Skin of body (tissue), 2 donors: ENCODE results near the gene EGFL7. TPM values are rescaled to one million over a fixed set of nuclear protein-coding genes. Genes with fewer than 3 reads are reported as not detected.

Experiments
- DNase-seq: peaks from one replicate; lab custom pipeline; 2025; lab: John Stamatoyannopoulos, UW
- total RNA-seq: library from RNA; depleted of rRNA; stranded (reverse); fragments of >200 nt; gene quantifications from one replicate; pipeline ENCODE4 v1.2.3, GENCODE V29; 2014

Gene EGFL7
- total RNA-seq, 1 donor from 2014 or later, result 29.0 TPM

- DNase-seq, result no peak
Measured at GRCh38 chr9:136644343-136644592, 18.4 kb upstream of the EGFL7 start.

DNA sequence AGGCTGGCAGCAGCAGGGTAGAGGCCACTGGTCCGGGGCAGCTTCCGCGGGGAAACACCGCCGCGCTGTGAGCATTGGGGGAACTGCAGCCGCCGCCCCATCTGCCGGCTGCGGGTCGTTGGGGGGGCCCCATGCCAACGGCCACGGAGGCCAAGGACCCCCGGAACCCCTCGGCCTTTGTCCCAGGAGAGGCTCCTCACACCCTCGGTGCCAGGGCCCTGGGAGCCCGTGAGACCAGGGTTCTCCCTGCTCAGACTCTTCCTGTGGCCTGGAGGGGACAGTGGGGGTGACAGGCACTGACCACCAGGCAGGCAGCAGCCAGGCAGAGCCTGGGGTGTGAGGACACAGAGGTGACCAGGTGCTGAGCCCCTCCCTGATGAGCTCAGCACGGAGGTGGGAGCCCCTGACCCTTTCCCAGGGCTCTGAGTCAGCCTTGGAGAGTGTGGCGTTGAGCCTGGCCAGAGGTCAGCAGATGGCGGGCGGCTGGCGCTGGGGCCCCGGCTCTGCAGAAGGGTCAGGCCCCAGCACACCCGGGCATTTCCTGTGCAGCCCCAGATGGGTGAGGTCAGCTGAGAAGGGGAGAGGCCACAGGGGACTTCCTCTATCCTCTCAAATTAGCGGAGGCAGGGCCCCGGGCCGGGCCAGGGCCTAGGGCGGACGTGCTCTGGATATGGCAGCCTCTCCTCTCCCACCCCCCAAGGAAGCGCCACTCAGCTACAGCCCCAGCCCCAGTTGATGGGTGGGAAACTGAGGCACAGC is 17.9 kb upstream of the EGFL7 start:
- DNase-seq, result no peak

GRCh38 chr9:136645352-136645902 is 17.3 kb upstream of the EGFL7 start:
- no peak for DNase-seq

- peak; percentile 58 for DNase-seq
Measured at GRCh38 chr9:136645903-136646754, 16.6 kb upstream of the EGFL7 start.

- DNase-seq, result no peak
Measured at GRCh38 chr9:136646827-136647711, 15.6 kb upstream of the EGFL7 start.

DNA sequence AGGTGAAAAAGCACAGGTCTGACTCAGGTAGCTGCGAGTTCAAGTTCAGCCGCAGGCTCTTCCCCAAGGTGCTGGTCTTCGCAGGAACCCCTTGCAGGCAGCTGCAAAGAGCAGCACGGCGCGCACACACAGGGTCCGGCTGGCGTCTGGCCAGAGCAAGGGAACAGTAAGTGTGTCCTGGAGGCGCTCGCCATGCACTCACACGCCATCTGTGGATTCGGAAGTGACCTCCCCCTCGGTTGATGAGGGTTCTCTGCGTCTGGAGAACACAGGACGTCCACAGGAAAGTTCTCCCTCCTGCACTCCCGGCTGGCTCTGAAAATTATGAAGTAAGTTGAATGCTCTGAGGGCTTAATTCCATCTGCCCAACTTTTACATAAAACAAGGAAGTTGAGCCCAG is 14.0 kb upstream of the EGFL7 start:
- DNase-seq, result no peak

DNA sequence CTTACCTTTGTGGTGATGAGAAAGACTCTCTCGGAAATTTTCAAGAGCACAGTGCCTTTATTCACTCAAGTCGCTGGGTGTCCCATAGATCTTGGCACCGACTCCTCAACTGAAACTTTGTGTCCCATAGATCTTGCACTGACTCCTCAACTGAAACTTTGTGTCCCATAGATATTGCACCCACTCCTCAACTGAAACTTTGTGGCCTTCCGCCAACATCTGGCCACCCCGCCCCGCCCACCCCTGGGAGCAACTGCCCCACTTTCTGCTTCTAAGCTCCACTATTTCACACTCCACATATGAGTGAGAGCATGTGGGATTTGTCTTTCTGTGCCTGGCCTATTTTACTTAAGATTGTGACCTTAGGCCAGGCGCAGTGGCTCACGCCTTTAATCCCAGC is 12.7 kb upstream of the EGFL7 start:
- DNase-seq, result no peak

DNA sequence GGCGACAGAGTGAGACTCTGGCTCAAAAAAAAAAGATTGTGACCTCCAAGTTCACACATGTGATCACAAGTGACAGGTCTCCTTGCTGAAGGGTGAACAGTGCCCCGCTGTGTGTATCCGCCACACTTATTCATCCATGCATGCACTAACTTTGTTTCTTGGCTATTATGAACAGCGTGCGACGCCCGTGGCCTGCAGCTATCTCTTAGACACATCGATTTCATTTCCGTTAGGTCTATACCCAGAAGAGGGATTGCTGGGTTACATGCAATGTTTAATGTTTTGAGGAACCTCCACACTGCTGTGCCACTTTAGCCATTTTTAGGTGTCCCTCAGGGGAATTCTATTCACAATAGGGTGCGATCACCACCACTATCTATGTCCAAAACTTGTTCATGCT is 12.1 kb upstream of the EGFL7 start:
- no peak for DNase-seq

DNA sequence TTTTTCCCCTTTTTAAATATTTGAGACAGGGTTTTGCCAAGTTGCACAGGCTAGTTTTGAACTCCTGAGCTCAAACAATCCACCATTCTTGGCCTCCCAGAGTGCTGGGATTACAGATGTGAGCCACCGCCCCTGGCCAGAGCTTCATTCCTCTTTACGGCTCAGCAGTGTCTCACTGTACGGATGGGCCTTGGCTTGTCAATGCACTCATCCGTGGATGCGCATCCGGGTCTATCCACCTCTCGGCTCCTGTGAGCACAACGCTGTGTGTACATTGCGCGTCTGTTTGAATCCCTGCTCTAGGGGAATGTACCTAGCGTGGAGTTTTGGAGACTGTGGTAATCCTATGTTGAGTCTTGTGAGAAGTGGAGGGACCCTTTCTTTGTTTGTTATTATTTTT is 10.9 kb upstream of the EGFL7 start:
- DNase-seq, result no peak

DNA sequence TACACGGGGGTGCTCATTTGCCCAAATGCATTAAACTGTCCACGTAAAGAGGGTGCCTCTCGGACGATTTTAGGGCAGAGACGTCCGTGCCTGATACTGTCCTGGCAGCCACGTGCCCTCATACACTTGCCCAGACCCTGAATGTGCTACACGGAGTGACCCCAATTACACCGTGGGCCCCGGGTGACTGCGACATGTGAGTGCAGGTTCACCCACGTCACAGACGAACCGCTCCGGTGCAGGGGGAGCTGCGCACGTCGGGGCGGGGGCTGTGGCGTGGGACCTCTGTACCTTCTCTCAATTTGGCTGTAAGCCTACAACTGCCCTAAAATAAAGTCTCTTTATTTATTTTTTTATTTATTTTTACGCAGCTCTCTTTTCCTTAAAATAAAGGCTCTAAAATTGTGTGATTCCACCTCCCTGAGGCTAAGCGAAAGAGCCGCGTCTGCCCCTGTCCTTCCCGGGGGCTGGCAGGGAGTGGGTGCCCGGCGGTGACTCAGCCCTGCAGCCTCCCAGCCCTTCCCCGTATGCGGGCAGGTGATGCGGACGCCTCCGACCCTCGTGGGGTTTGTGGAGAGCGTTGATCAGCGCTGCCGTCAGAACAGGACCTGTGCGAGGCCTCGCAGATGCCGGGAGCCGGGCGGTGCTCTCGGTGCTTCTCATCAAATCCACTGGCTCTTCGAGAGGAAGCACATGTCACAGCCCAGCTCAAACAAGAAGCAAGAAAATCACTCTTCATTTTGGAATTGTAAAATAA is 9.2 kb upstream of the EGFL7 start:
- no peak for DNase-seq

- no peak for DNase-seq
Measured at GRCh38 chr9:136654820-136655535, 7.7 kb upstream of the EGFL7 start.

- DNase-seq, result peak; percentile 37
Measured at GRCh38 chr9:136655536-136656182, 7.1 kb upstream of the EGFL7 start.

DNA sequence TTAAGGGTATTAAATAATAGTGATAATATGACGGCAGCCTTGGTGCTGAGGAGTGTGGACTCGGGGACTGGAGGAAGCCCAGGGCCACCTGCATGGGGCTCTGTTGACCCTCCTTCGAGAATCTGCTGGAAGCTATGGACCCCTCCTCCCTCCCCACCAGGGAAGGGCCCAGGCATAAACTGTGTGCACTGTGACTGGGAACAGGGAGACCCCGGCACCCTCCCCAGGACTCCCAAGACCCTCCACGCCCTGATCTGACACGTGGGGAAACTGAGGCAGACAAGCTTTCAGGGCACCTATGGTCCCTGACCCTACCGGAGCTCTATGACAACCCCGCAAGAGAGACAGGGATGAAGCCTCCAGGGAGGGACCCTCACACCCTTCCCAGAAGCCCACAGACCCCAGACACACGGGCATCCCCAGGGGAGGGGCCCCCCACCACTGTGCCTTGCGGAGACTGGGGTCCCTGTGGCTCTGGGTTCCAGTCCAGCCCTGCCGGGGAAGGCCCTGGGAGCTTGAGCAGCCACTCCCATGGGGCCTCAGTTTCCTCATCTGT is 6.5 kb upstream of the EGFL7 start:
- no peak for DNase-seq

GRCh38 chr9:136656795-136657611 is 5.7 kb upstream of the EGFL7 start:
- DNase-seq, result no peak

DNA sequence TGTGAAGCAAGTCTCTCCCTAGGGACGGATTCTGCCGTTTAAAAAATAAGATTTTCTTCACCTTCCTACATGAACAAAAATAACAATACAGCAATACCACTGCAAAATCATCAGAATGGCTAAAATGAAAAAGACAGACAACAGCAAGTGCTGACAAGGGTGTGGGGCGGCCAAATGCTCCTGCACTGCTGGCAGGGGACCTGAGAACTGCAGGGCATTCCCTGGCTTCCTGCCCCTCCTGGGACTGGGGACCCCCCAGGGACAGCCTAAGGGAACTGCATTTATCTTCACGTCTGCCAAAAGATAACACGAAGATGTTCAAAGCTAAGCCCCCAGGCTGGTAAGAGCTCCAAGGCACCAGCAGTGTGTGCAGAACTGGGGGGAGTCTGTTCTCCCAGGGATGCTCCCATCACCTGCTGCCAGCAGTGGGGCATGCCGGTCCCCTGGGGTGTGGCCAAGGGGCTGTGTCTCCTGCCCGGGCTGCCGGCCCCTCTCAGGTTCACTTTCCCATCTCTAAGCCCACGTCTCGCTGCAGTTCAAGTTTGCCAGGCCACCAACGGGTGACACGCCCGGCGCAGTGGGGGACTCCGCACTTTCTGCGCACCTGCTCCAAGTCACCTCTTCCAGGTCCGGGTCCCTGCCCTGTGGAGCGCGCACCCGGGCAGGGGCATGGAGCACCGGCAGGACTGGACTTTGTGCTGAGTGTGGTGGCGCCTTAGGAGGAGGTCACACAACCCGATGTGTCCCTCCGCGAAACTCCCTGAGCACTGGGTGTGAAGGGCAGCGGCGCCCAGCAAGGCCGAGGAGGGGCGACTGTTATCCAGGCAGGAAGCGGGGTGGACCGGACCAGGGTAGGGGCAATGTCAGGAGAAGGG is 4.5 kb upstream of the EGFL7 start:
- no peak for DNase-seq

DNA sequence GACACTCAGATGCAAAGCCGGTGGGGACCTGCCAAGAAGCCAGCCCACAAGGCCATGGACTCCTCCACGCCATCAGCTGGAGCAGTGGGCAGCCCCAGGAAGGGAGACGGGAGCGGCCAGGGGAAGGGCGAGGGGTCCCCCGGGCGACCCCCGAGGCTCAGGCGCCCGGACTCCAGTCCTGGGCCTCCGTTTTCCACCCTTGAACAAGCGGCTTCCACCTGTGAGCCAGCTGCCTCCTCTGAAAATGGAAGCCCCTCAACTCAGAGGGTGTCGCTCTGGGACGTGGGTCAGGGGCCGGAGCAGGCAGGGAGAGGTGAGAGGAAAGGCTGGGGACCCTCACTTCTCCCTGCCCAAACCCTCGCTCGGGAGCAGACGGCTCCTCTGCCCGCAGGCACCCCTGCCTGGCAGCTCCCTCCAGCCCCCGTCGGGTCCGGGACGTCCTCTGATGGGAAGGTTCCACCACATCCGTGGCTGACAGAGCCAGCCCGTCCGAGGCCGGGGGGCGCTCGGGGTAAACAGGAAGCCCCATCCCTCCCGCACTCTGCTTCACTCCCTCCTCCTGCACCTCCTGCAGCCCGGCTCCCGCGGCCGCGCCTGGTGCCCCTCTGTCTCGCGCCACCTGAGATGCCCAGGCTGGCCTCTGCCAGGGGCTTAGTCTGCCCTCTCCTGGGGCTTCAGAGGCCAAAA is 3.7 kb upstream of the EGFL7 start:
- DNase-seq, result no peak
